Measurements from ENCODE around the gene PARP11.
"Not testable (repeated sequence)": the region's sequence is repeated elsewhere in the genome, so short reads cannot be mapped to it uniquely, and the experiment has no call there.

Gene PARP11

GRCh38 chr12:3841783-3842182, 31.4 kb downstream of the PARP11 start:
- Mint-ChIP-seq H3K4me3 (no peak overlapping the region), H3K9me3 (peaks cover 5% of the 10 kb centered on the region), H3K36me3 (ENCODE audit: low read depth) (peaks cover 44% of the 10 kb centered on the region), H3K4me1 (ENCODE audit: low read depth) (peaks cover 47% of the 10 kb centered on the region), H3K27me3 (no peaks in the 10 kb centered on the region), H3K27ac (no peak overlapping the region)

GRCh38 chr12:3840833-3841232, 32.4 kb downstream of the PARP11 start:
- not testable (repeated sequence) for H3K27me3 Mint-ChIP-seq, H3K9me3 Mint-ChIP-seq, H3K4me3 Mint-ChIP-seq, H3K27ac Mint-ChIP-seq
- peaks cover 57% of the 10 kb centered on the region for H3K4me1 Mint-ChIP-seq (ENCODE audit: low read depth)
- H3K36me3 Mint-ChIP-seq (ENCODE audit: low read depth): peaks cover 52% of the 10 kb centered on the region

GRCh38 chr12:3839745-3840144, 33.5 kb downstream of the PARP11 start:
- H3K27ac Mint-ChIP-seq: peak overlapping the region; percentile 3
- H3K9me3 Mint-ChIP-seq: peaks cover 11% of the 10 kb centered on the region
- H3K4me3 Mint-ChIP-seq, H3K27me3 Mint-ChIP-seq: not testable (repeated sequence)
- H3K4me1 Mint-ChIP-seq (ENCODE audit: low read depth): peaks cover 64% of the 10 kb centered on the region
- H3K36me3 Mint-ChIP-seq (ENCODE audit: low read depth): peaks cover 58% of the 10 kb centered on the region

- H3K9me3 Mint-ChIP-seq: peaks cover 11% of the 10 kb centered on the region
Observed at GRCh38 chr12:3838701-3839548, 34.3 kb downstream of the PARP11 start.

GRCh38 chr12:3838076-3838475, 35.1 kb downstream of the PARP11 start:
- peak overlapping the region; percentile 65 for H3K4me3 Mint-ChIP-seq
- peaks cover 58% of the 10 kb centered on the region for H3K36me3 Mint-ChIP-seq (ENCODE audit: low read depth)
- peaks cover 60% of the 10 kb centered on the region for H3K4me1 Mint-ChIP-seq (ENCODE audit: low read depth)
- no peaks in the 10 kb centered on the region for H3K27me3 Mint-ChIP-seq
- H3K27ac Mint-ChIP-seq: peak overlapping the region; percentile 54
- H3K9me3 Mint-ChIP-seq: peaks cover 11% of the 10 kb centered on the region

More at GRCh38 chr12:3838701-3839548, 34.3 kb downstream of the PARP11 start:
- Mint-ChIP-seq H3K36me3 (ENCODE audit: low read depth) (peaks cover 58% of the 10 kb centered on the region), H3K4me3 (peak overlapping the region; percentile 65), H3K4me1 (ENCODE audit: low read depth) (peaks cover 64% of the 10 kb centered on the region), H3K27ac (peak overlapping the region; percentile 54)
- H3K27me3 Mint-ChIP-seq: not testable (repeated sequence)

GRCh38 chr12:3837049-3837448, 36.1 kb downstream of the PARP11 start:
- Mint-ChIP-seq H3K36me3 (ENCODE audit: low read depth) (peaks cover 55% of the 10 kb centered on the region), H3K4me3 (peak overlapping the region; percentile 9), H3K4me1 (ENCODE audit: low read depth) (peaks cover 67% of the 10 kb centered on the region), H3K9me3 (peaks cover 11% of the 10 kb centered on the region), H3K27ac (peak overlapping the region; percentile 79), H3K27me3 (no peaks in the 10 kb centered on the region)

- Mint-ChIP-seq H3K36me3 (ENCODE audit: low read depth) (peaks cover 51% of the 10 kb centered on the region), H3K4me3 (no peak overlapping the region), H3K9me3 (peaks cover 11% of the 10 kb centered on the region), H3K4me1 (ENCODE audit: low read depth) (peaks cover 68% of the 10 kb centered on the region), H3K27ac (peak overlapping the region; percentile 51), H3K27me3 (no peaks in the 10 kb centered on the region)
Observed at GRCh38 chr12:3836641-3837040, 36.6 kb downstream of the PARP11 start.

GRCh38 chr12:3835914-3836313, 37.3 kb downstream of the PARP11 start:
- Mint-ChIP-seq H3K36me3 (ENCODE audit: low read depth) (peaks cover 44% of the 10 kb centered on the region), H3K27me3 (no peaks in the 10 kb centered on the region), H3K4me3 (no peak overlapping the region), H3K9me3 (peaks cover 11% of the 10 kb centered on the region), H3K27ac (peak overlapping the region; percentile 41), H3K4me1 (ENCODE audit: low read depth) (peaks cover 68% of the 10 kb centered on the region)

GRCh38 chr12:3834774-3835173, 38.4 kb downstream of the PARP11 start:
- Mint-ChIP-seq H3K4me1 (ENCODE audit: low read depth) (peaks cover 65% of the 10 kb centered on the region), H3K27me3 (no peaks in the 10 kb centered on the region), H3K27ac (no peak overlapping the region), H3K9me3 (peaks cover 11% of the 10 kb centered on the region), H3K36me3 (ENCODE audit: low read depth) (peaks cover 34% of the 10 kb centered on the region), H3K4me3 (no peak overlapping the region)

- H3K27ac Mint-ChIP-seq: no peak overlapping the region
- H3K4me3 Mint-ChIP-seq: no peak overlapping the region
- H3K9me3 Mint-ChIP-seq: peaks cover 6% of the 10 kb centered on the region
- H3K4me1 Mint-ChIP-seq (ENCODE audit: low read depth): peaks cover 60% of the 10 kb centered on the region
- peaks cover 29% of the 10 kb centered on the region for H3K36me3 Mint-ChIP-seq (ENCODE audit: low read depth)
- H3K27me3 Mint-ChIP-seq: no peaks in the 10 kb centered on the region
Observed at GRCh38 chr12:3833670-3834310, 39.4 kb downstream of the PARP11 start.

GRCh38 chr12:3832738-3833137, 40.5 kb downstream of the PARP11 start:
- Mint-ChIP-seq H3K4me1 (ENCODE audit: low read depth) (peaks cover 52% of the 10 kb centered on the region), H3K4me3 (no peak overlapping the region), H3K27ac (no peak overlapping the region), H3K27me3 (no peaks in the 10 kb centered on the region), H3K9me3 (peaks cover 6% of the 10 kb centered on the region), H3K36me3 (ENCODE audit: low read depth) (peaks cover 22% of the 10 kb centered on the region)

GRCh38 chr12:3828888-3829287, 44.3 kb downstream of the PARP11 start:
- Mint-ChIP-seq H3K4me1 (ENCODE audit: low read depth) (peaks cover 13% of the 10 kb centered on the region), H3K36me3 (ENCODE audit: low read depth) (peaks cover 10% of the 10 kb centered on the region), H3K4me3 (no peak overlapping the region), H3K9me3 (no peaks in the 10 kb centered on the region), H3K27me3 (no peaks in the 10 kb centered on the region), H3K27ac (no peak overlapping the region)

GRCh38 chr12:3827301-3828000, 45.7 kb downstream of the PARP11 start:
- Mint-ChIP-seq H3K36me3 (ENCODE audit: low read depth) (peaks cover 14% of the 10 kb centered on the region), H3K4me1 (ENCODE audit: low read depth) (peaks cover 3% of the 10 kb centered on the region), H3K27me3 (no peaks in the 10 kb centered on the region), H3K4me3 (no peak overlapping the region), H3K27ac (no peak overlapping the region), H3K9me3 (no peaks in the 10 kb centered on the region)

- Mint-ChIP-seq H3K4me1 (ENCODE audit: low read depth) (no peaks in the 10 kb centered on the region), H3K27ac (no peak overlapping the region), H3K9me3 (no peaks in the 10 kb centered on the region), H3K36me3 (ENCODE audit: low read depth) (peaks cover 13% of the 10 kb centered on the region), H3K4me3 (no peak overlapping the region), H3K27me3 (no peaks in the 10 kb centered on the region)
Observed at GRCh38 chr12:3821441-3821840, 51.8 kb downstream of the PARP11 start.

GRCh38 chr12:3820122-3820521, 53.1 kb downstream of the PARP11 start:
- Mint-ChIP-seq H3K27ac (no peak overlapping the region), H3K27me3 (no peaks in the 10 kb centered on the region), H3K4me1 (ENCODE audit: low read depth) (no peaks in the 10 kb centered on the region), H3K9me3 (no peaks in the 10 kb centered on the region), H3K4me3 (no peak overlapping the region), H3K36me3 (ENCODE audit: low read depth) (peaks cover 13% of the 10 kb centered on the region)

Data from stimulated activated naive CD8-positive, alpha-beta T cell treated with anti-CD3 and anti-CD28 coated beads, Interleukin-15, Interleukin-2, amounts not matched to agents 100 ng/mL and 50 ng/mL, for 24 hours (primary cell).